ENCODE data around the gene PLA2G5. TPM values are rescaled to one million over a fixed set of nuclear protein-coding genes. Genes with fewer than 3 reads are reported as not detected.

The PLA2G5 gene
- polyA plus RNA-seq, 4 donors: 1.4 to 2.9 TPM; not detected in 2

GRCh38 chr1:20111452-20111851, 41.5 kb downstream of the PLA2G5 start:
- no peak for DNase-seq
- Histone ChIP-seq H3K27me3 (ENCODE audit: control insufficient read depth in 3 of 3, insufficient read depth in 3 of 3, low read length in 3 of 3) (peaks cover 0 to 2% (median 0%) of the 10 kb centered on the region in 3 donors), H3K36me3 (ENCODE audit: control insufficient read depth in 3 of 3, insufficient read depth in 2 of 3, low read depth in 1 of 3, low read length in 3 of 3) (no peaks in the 10 kb centered on the region), H3K4me3 (ENCODE audit: low read depth in 1 of 3, low read length in 3 of 3) (no peak overlapping the region), H3K27ac (ENCODE audit: low read depth in 1 of 3, low read length in 2 of 3) (no peak overlapping the region), H3K4me1 (ENCODE audit: control insufficient read depth in 3 of 3, insufficient read depth in 2 of 3, low read depth in 1 of 3, low read length in 2 of 3) (no peaks in the 10 kb centered on the region), H3K9me3 (ENCODE audit: control insufficient read depth in 2 of 2, insufficient read depth in 1 of 2, low read depth in 1 of 2, low read length in 1 of 2) (no peaks in the 10 kb centered on the region)
- WGBS, 3 donors: 88 to 93% (median 90%) methylated on average over 5 of the region's 5 CpGs
- no peak for FAIRE-seq

- FAIRE-seq: no peak
- no peaks in the 10 kb centered on the region for H3K4me1 ChIP-seq (ENCODE audit: control insufficient read depth in 3 of 3, insufficient read depth in 2 of 3, low read depth in 1 of 3, low read length in 2 of 3)
- no peak overlapping the region for H3K27ac ChIP-seq (ENCODE audit: low read depth in 1 of 3, low read length in 2 of 3)
- 72 to 84% (median 78%) methylated on average over 3 of the region's 3 CpGs for WGBS, 3 donors
- H3K36me3 ChIP-seq (ENCODE audit: control insufficient read depth in 3 of 3, insufficient read depth in 2 of 3, low read depth in 1 of 3, low read length in 3 of 3): no peaks in the 10 kb centered on the region
- peaks cover 0 to 2% (median 0%) of the 10 kb centered on the region in 3 donors for H3K27me3 ChIP-seq (ENCODE audit: control insufficient read depth in 3 of 3, insufficient read depth in 3 of 3, low read length in 3 of 3)
- peak in 1 of 2 donors; percentile 10 for DNase-seq
- H3K9me3 ChIP-seq (ENCODE audit: control insufficient read depth in 2 of 2, insufficient read depth in 1 of 2, low read depth in 1 of 2, low read length in 1 of 2): no peaks in the 10 kb centered on the region
- no peak overlapping the region for H3K4me3 ChIP-seq (ENCODE audit: low read depth in 1 of 3, low read length in 3 of 3)
Observed at GRCh38 chr1:20112279-20113000, 42.4 kb downstream of the PLA2G5 start.

GRCh38 chr1:20114021-20114648, 44.1 kb downstream of the PLA2G5 start:
- no peak overlapping the region for H3K4me3 ChIP-seq (ENCODE audit: low read depth in 1 of 3, low read length in 3 of 3)
- no peak overlapping the region for H3K27ac ChIP-seq (ENCODE audit: low read depth in 1 of 3, low read length in 2 of 3)
- H3K36me3 ChIP-seq (ENCODE audit: control insufficient read depth in 3 of 3, insufficient read depth in 2 of 3, low read depth in 1 of 3, low read length in 3 of 3): no peaks in the 10 kb centered on the region
- no peak for FAIRE-seq
- WGBS, 3 donors: 66 to 71% (median 67%) methylated on average over 15 of the region's 15 CpGs
- no peak for DNase-seq
- H3K4me1 ChIP-seq (ENCODE audit: control insufficient read depth in 3 of 3, insufficient read depth in 2 of 3, low read depth in 1 of 3, low read length in 2 of 3): no peaks in the 10 kb centered on the region
- peaks cover 0 to 2% (median 0%) of the 10 kb centered on the region in 3 donors for H3K27me3 ChIP-seq (ENCODE audit: control insufficient read depth in 3 of 3, insufficient read depth in 3 of 3, low read length in 3 of 3)
- no peaks in the 10 kb centered on the region for H3K9me3 ChIP-seq (ENCODE audit: control insufficient read depth in 2 of 2, insufficient read depth in 1 of 2, low read depth in 1 of 2, low read length in 1 of 2)

GRCh38 chr1:20115479-20115878, 45.5 kb downstream of the PLA2G5 start:
- 82 to 84% (median 82%) methylated on average over 4 of the region's 4 CpGs for WGBS, 3 donors

GRCh38 chr1:20115916-20116315, 45.9 kb downstream of the PLA2G5 start:
- WGBS, 3 donors: 78 to 84% (median 81%) methylated on average over 7 of the region's 7 CpGs
- H3K4me1 ChIP-seq (ENCODE audit: control insufficient read depth in 3 of 3, insufficient read depth in 2 of 3, low read depth in 1 of 3, low read length in 2 of 3): no peaks in the 10 kb centered on the region
- H3K9me3 ChIP-seq (ENCODE audit: control insufficient read depth in 2 of 2, insufficient read depth in 1 of 2, low read depth in 1 of 2, low read length in 1 of 2): no peaks in the 10 kb centered on the region
- H3K36me3 ChIP-seq (ENCODE audit: control insufficient read depth in 3 of 3, insufficient read depth in 2 of 3, low read depth in 1 of 3, low read length in 3 of 3): no peaks in the 10 kb centered on the region
- H3K27ac ChIP-seq (ENCODE audit: low read depth in 1 of 3, low read length in 2 of 3): no peak overlapping the region
- FAIRE-seq (no peak), DNase-seq (no peak)
- H3K4me3 ChIP-seq (ENCODE audit: low read depth in 1 of 3, low read length in 3 of 3): no peak overlapping the region
- peaks cover 0 to 2% (median 0%) of the 10 kb centered on the region in 3 donors for H3K27me3 ChIP-seq (ENCODE audit: control insufficient read depth in 3 of 3, insufficient read depth in 3 of 3, low read length in 3 of 3)

More at GRCh38 chr1:20115479-20115878, 45.5 kb downstream of the PLA2G5 start:
- H3K9me3 ChIP-seq (ENCODE audit: control insufficient read depth in 2 of 2, insufficient read depth in 1 of 2, low read depth in 1 of 2, low read length in 1 of 2): no peaks in the 10 kb centered on the region
- no peaks in the 10 kb centered on the region for H3K4me1 ChIP-seq (ENCODE audit: control insufficient read depth in 3 of 3, insufficient read depth in 2 of 3, low read depth in 1 of 3, low read length in 2 of 3)
- DNase-seq (no peak), FAIRE-seq (no peak)
- H3K4me3 ChIP-seq (ENCODE audit: low read depth in 1 of 3, low read length in 3 of 3): no peak overlapping the region
- H3K27ac ChIP-seq (ENCODE audit: low read depth in 1 of 3, low read length in 2 of 3): no peak overlapping the region
- H3K36me3 ChIP-seq (ENCODE audit: control insufficient read depth in 3 of 3, insufficient read depth in 2 of 3, low read depth in 1 of 3, low read length in 3 of 3): no peaks in the 10 kb centered on the region
- peaks cover 0 to 2% (median 0%) of the 10 kb centered on the region in 3 donors for H3K27me3 ChIP-seq (ENCODE audit: control insufficient read depth in 3 of 3, insufficient read depth in 3 of 3, low read length in 3 of 3)

GRCh38 chr1:20117236-20117635, 47.2 kb downstream of the PLA2G5 start:
- no peak for FAIRE-seq
- no peak overlapping the region for H3K4me3 ChIP-seq (ENCODE audit: low read depth in 1 of 3, low read length in 3 of 3)

GRCh38 chr1:20119347-20119746, 49.4 kb downstream of the PLA2G5 start, which contains the start of gene PLA2G2D:
TSS of gene PLA2G2D (minus strand) at chr1:20119536. CDS start at chr1:20119498, 38 bp downstream.
- H3K27ac ChIP-seq (ENCODE audit: low read depth in 1 of 3, low read length in 2 of 3): no peak within 1 kb of the TSS
- H3K4me3 ChIP-seq (ENCODE audit: low read depth in 1 of 3, low read length in 3 of 3): no peak within 1 kb of the TSS
- no peaks in the 10 kb centered on the region for H3K36me3 ChIP-seq (ENCODE audit: control insufficient read depth in 3 of 3, insufficient read depth in 2 of 3, low read depth in 1 of 3, low read length in 3 of 3)
- DNase-seq (no peak), FAIRE-seq (no peak)
- 87 to 100% methylated on average over 2 of the region's 2 CpGs; no CpG with 5 or more reads in 1 of the 3 donors for whole genome bisulfite sequencing, 3 donors
- no peaks in the 10 kb centered on the region for H3K4me1 ChIP-seq (ENCODE audit: control insufficient read depth in 3 of 3, insufficient read depth in 2 of 3, low read depth in 1 of 3, low read length in 2 of 3)
- no peaks in the 10 kb centered on the region for H3K9me3 ChIP-seq (ENCODE audit: control insufficient read depth in 2 of 2, insufficient read depth in 1 of 2, low read depth in 1 of 2, low read length in 1 of 2)
- no peaks in the 10 kb centered on the region for H3K27me3 ChIP-seq (ENCODE audit: control insufficient read depth in 3 of 3, insufficient read depth in 3 of 3, low read length in 3 of 3)

More at GRCh38 chr1:20117236-20117635, 47.2 kb downstream of the PLA2G5 start:
- H3K9me3 ChIP-seq (ENCODE audit: control insufficient read depth in 2 of 2, insufficient read depth in 1 of 2, low read depth in 1 of 2, low read length in 1 of 2): no peaks in the 10 kb centered on the region
- H3K27me3 ChIP-seq (ENCODE audit: control insufficient read depth in 3 of 3, insufficient read depth in 3 of 3, low read length in 3 of 3): peaks cover 0 to 2% (median 0%) of the 10 kb centered on the region in 3 donors
- no peak for DNase-seq
- H3K27ac ChIP-seq (ENCODE audit: low read depth in 1 of 3, low read length in 2 of 3): no peak overlapping the region
- H3K4me1 ChIP-seq (ENCODE audit: control insufficient read depth in 3 of 3, insufficient read depth in 2 of 3, low read depth in 1 of 3, low read length in 2 of 3): no peaks in the 10 kb centered on the region
- no peaks in the 10 kb centered on the region for H3K36me3 ChIP-seq (ENCODE audit: control insufficient read depth in 3 of 3, insufficient read depth in 2 of 3, low read depth in 1 of 3, low read length in 3 of 3)

- FAIRE-seq: no peak
- DNase-seq: no peak
- Histone ChIP-seq H3K4me3 (ENCODE audit: low read depth in 1 of 3, low read length in 3 of 3) (no peak overlapping the region), H3K4me1 (ENCODE audit: control insufficient read depth in 3 of 3, insufficient read depth in 2 of 3, low read depth in 1 of 3, low read length in 2 of 3) (no peaks in the 10 kb centered on the region), H3K27ac (ENCODE audit: low read depth in 1 of 3, low read length in 2 of 3) (no peak overlapping the region), H3K27me3 (ENCODE audit: control insufficient read depth in 3 of 3, insufficient read depth in 3 of 3, low read length in 3 of 3) (no peaks in the 10 kb centered on the region), H3K9me3 (ENCODE audit: control insufficient read depth in 2 of 2, insufficient read depth in 1 of 2, low read depth in 1 of 2, low read length in 1 of 2) (no peaks in the 10 kb centered on the region), H3K36me3 (ENCODE audit: control insufficient read depth in 3 of 3, insufficient read depth in 2 of 3, low read depth in 1 of 3, low read length in 3 of 3) (no peaks in the 10 kb centered on the region)
- 85 to 93% (median 92%) methylated on average over 4 of the region's 4 CpGs for WGBS, 3 donors
Observed at GRCh38 chr1:20120796-20121195, 50.8 kb downstream of the PLA2G5 start.

Measured in small intestine (tissue), 7 donors.